ENCODE measurements around the gene VWA8.
"Not testable (repeated sequence)": the region's sequence is repeated elsewhere in the genome, so short reads cannot be mapped to it uniquely, and the experiment has no call there.

The VWA8 gene

DNA sequence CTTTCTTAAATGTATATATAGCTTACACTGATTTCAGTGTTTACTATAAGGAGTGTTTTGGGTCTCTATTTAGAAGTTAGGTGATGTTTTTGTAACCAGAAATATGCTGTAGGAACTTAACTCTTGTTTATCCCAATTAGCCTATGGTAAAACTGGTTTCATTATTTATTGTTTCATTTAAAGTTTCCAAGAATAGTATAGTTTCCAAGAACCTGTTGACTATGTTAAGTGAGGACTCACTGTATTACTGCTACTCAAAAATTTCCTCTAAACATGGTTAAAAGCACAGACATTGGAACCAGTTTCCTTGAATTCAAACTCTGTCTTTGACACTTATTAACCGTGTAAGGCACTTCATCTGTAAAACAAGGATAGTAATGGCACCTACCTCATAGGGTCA is 316.2 kb downstream of the VWA8 start:
- no peak for DNase-seq (ENCODE audit: low spot score)

DNA sequence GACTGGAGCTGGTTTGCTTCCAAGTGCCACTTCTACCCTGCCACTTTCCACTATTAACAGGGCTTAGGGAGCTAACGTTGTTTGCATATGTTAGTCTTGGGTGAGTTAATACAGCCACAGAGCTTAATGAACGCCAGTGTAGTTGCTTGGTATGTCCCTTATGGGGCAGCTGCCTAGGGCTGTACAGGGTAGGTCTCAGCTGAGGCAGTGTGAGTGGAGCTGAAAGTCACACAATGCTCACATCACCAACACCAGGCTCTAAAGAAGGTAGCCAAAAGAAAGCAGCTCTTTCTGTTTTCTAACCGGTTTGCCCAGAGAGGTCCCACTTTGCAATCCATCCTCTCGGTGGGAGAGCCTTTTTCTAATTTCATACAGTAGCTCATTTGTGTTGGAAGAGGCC is 317.4 kb downstream of the VWA8 start:
- no peak for DNase-seq (ENCODE audit: low spot score)

DNA sequence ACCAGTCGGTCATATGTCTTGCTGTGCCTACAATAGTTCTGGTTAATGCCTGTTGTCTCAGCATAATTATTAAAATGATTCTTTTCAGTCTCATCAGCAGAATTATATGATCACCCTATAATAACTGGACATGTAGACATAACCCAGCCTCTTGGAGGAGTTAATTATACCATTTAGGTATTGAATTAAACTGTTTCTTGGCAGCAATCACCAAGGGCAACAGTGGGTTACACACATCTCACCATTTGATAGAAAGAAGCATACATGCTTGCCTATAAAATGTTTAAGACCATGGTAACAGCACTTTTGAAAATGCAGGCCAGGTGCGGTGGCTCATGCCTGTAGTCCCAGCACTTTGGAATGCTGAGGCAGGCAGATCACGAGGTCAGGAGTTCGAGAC is 318.9 kb downstream of the VWA8 start:
- no peak for DNase-seq (ENCODE audit: low spot score)

DNA sequence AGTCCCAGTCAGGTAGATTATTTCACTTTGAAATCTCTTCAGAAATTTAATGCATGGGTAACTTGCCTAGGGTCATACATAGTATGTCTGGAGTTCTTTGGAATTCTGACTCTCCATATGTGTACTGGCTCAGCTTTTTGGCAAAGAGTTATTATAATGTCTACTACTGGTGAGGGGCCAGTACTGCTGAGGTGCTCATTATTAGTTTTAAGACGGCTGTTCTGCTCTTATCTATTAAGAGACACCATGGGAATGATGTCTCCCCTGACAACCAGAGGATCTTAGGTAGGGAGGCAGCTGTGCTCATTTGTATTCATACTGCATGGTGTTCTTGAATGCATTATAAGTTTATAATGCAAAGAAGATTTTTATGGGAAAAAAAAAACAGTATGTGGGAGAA is 319.5 kb downstream of the VWA8 start:
- DNase-seq (ENCODE audit: low spot score) = no peak

DNA sequence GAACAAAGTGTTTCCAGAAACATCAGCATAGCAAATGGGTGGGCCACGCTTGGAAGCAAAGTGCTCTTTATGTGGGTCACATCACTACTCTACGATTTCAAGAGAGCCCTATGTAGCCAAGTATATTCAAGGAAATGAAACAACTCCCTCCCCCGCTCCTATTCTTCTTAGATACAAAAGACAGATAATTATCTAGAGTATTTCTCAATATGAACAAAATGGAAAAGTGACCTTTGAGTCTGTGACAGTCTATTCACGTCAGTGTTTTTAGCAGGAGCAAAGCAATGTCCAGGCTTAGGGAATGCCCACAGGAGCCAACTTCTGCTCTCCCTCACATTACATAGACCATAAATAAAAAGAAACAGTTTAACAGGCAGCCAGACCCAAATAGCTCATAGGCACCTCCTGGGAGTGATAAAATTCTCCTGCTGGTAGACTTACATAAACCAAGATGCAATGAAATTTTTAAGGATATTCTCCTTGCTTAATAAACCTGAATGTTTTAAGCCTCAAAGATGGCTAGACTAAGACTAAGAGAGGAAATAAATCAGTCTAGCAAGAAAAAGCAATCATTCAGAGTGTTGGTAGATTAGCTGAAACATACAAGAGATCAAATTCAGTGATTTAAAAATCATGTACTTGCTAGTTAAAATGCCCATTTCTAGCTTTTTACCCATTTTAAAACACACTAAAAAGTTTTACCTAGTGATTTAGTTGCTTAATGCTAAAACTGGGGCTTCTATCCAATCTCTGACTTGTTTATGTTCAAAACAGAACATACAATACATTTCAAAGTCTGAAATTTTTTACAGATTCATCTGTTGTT is 320.7 kb downstream of the VWA8 start:
- DNase-seq (ENCODE audit: low spot score) = peak; percentile 20

DNA sequence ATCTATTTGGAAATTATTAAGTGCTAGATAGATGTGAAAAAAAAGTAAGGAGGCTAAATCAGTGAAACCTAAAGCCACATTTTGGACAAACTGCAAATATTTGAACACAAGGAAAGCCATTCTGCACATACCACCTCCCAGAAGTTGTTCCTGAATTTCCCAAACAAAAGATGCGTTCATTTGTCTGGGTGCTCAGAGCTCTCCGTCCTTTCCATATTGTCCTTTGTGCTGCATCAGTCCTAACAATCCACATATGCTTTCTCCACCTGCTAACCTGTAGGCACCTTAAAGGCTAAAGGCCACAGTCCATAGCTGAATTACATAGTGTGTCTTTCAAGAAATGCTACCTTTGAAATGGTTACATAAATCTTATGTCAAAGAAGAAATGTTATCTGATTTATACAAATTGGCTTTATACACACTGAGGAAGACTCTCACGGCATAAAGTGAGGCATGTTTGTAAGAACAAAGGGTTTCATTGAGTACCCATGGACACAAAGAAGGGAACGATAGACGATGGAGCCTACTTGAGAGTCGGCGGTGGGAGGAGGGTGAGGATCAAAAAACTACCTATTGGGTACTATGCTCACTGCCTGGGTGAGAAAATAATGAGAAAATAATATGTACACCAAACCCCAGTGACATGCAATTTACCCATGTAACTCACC is 321.5 kb downstream of the VWA8 start:
- no peak for DNase-seq (ENCODE audit: low spot score)

DNA sequence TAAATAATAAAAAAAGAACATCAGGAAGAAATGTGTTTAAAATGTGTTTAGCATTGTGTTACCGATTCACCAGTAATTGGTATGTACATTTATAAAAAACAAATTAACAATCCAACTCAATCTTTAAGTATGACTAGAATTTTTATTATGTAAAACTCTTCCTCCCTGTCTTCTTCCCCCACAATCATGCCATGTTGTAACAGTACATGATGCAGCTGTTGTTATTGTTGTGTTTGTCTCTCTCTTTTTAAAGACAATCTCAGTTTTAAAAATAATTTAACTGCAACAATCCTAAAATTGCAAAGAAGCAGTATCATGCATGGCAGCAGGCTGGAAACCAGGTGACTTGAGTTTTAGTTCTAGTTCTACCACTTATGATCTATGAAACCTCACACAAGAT is 323.3 kb downstream of the VWA8 start:
- DNase-seq (ENCODE audit: low spot score) = no peak

DNA sequence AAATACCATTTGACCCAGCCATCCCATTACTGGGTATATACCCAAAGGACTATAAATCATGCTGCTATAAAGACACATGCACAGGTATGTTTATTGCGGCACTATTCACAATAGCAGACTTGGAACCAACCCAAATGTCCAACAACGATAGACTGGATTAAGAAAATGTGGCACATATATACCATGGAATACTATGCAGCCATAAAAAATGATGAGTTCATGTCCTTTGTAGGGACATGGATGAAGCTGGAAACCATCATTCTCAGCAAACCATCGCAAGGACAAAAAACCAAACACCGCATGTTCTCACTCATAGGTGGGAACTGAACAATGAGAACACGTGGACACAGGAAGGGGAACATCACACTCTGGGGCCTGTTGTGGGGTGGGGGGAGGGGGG is 323.9 kb downstream of the VWA8 start:
- not testable (repeated sequence) for DNase-seq (ENCODE audit: low spot score)

DNA sequence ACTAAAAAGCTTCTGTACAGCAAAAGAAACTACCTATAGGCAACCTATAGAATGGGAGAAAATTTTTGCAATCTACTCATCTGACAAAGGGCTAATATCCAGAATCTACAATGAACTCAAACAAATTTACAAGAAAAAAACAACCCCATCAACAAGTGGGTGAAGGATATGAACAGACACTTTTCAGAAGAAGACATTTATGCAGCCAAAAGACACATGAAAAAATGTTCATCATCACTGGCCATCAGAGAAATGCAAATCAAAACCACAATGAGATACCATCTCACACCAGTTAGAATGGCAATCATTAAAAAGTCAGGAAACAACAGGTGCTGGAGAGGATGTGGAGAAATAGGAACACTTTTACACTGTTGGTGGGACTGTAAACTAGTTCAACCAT is 324.3 kb downstream of the VWA8 start:
- DNase-seq (ENCODE audit: low spot score) = not testable (repeated sequence)

DNA sequence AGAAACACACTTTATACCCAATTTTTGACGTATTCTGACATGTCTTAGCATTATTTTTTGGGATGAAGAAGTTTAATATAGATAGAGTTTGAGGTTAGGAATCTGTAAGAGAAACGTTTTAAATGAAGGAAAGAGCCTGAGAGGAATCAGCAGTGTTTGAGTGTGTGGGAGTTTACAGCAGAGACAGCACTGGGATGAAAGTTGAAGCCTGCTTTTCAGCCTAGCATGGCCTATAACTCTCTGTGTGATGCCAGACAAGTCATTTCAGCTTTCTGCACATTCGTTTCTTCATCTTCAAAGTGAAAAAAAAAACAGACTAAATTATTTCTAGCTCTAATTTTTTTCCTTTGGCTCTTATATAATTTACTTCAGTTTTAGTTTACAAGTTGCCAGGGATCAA is 326.5 kb downstream of the VWA8 start:
- no peak for DNase-seq (ENCODE audit: low spot score)

DNA sequence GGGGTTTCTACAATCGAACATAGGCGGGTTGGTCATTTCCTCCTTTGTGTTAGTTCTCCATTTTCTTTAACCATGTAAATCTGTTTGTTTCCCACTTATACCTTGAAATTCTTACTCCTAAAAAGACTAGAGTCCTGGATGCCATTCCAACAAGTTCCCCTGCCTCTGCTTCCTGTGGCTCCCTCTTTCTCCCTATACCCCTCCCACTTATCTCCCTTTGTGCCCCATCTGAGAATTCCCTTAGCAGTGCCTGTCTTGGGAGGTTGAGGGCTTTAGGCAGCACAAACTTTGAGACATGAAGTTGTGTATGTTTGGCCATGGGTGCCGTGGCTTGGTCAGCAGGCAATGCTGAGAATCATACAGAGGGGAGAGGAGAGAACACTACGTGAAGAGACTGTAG is 327.1 kb downstream of the VWA8 start:
- DNase-seq (ENCODE audit: low spot score) = no peak

DNA sequence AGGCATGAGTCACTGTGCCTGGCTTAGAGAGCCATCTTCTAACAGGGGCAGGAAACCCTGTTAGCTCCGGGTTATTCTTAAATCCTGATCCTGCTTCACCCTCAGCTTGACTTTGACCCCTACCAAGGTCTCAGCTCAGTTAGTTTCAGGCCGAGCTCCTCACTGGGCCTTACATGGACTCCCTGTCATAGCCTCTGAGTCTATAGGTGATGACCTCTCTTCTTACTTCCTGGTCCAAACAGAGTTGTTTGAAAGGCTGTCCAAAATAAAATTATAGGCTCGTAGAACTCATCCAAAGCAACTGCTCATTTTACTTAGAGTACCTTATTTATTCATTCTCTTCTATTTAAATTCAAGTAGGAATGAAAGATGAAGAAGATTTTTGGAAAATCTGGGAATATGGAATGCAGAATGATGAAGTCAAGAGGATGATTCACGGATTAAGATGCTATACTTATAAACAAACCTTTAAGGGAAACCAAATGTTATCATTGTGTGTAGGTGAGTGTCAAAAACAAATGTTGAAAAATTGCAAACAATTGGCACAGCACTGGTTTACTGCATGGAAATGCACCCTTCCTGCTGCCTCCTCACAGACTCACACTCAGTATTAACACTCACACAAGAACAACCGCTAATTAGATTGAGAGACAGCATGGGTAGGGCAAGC is 329.5 kb downstream of the VWA8 start:
- DNase-seq (ENCODE audit: low spot score) = no peak

DNA sequence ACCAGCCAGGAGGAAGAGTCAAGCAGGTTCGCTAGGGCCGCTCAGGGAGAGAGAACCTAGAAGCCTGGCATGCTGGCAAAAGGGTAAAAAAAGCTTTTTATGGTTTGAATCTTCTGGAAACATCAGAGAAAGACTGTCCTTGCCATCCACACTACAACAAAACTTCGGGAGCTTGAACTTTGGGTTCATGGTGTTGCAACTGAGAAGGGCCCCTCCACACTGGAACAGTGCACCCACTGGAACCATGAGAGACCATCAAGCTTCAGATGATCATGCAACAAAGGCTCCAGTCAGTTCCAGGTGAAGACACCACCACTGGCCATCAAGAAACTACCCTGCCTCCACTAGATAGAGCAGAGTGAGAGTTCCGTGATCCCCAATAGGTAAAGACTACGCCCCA is 333.5 kb downstream of the VWA8 start:
- DNase-seq (ENCODE audit: low spot score) = no peak

DNA sequence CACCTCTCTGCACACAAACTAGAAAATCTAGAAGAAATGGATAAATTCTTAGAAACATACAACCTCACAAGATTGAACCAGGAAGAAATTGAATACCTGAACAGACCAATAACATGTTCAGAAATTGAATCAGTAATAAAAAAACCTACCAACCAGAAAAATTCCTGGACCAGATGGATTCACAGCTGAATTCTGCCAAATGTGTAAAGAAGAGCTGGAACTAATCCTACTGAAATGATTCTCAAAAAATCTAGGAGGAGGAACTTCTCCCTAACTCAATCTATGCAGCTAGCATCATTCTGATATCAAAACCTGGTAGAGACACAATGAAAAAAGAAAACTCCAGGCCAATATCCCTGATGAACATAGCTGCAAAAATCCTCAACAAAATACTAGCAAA is 336.9 kb downstream of the VWA8 start:
- DNase-seq (ENCODE audit: low spot score) = no peak

DNA sequence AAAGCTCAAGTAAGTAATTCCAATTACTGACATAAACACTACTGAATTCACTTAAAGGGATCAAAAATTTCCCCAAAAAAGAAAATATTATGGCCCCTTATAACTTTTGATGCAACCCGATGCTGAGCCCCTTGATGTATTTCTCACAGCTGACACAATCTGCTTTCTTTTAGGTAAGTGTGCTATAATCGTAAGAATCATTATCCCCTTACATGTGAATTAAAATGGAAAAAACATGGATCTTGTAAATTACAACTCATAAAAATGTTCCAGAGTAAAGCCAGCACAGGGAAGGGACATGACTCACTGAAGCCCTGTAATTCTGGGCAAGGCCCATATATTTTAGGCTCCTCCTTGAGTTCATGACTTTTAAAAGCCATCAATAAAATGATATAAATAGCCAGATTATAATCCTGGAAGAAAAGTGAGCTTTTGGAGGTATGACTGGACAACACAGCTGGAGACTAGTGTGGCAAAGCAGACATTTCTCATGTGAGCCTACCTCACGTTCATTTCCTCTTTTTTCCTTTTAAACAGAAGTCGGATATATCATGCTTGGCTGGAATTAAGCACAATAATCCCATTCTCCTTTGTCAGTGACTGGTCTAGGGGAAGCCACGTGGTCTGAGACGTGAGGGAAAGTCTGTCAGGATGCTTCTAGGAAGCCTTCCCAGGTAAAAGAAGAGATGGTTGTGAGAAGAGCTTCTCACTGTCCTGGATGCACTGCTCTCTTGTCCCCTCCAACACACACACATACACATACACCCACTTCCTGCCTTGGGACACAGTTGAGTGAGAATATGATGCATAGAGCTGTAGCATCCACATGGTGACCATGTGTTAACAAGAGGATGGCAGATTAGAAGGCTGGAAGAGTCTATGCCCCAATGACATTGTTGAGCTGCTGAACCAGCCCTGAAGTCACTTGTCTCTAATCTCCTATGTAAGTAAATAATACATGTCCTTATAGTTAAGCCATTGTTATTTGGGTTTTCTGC is 338.2 kb downstream of the VWA8 start:
- DNase-seq (ENCODE audit: low spot score) = peak; percentile 71

DNA sequence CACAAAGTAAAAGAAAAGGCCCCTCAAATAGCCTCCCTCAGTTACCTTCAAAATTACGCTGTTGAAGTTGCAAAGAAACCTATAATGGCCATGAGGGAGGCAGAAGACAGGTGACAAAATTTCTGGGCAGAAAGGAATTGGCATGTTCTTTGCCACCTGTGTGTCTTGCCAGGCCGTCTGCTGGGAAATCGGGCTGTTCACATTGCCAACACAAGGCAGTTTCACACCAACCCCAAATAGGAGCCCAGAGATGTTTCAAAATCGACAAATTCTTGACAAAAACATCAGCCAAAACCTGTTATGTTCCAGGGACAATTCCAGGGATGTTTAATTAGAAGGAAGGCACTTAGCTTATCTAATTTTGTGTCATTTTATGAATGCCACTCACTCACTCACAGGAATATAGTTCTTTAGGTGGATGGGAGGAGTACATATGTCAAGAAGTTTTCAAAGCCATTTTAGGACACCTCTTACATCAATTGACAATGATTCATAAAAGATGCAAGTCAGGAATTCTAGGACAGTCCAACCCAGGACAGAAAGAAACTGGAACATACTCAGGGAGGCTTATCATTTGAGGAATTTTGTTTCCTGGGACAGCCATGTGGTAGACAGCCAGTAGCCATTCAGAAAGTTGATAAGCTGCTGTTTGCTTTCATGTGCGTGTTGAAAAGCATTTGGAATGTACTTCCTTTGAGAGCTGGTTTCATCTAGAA is 339.0 kb downstream of the VWA8 start:
- DNase-seq (ENCODE audit: low spot score) = peak; percentile 23

DNA sequence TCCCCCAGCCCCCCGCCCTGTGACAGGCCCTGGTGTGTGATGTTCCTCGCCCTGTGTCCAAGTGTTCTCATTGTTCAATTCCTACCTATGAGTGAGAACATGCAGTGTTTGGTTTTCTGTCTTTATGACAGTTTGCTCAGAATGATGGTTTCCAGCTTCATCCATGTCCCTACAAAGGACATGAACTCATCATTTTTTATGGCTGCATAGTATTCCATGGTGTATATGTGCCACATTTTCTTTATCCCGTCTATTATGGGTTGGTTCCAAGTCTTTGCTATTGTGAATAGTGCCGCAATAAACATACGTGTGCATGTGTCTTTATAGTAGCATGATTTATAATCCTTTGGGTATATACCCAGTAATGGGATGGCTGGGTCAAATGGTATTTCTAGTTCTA is 343.3 kb downstream of the VWA8 start:
- DNase-seq (ENCODE audit: low spot score) = not testable (repeated sequence)

DNA sequence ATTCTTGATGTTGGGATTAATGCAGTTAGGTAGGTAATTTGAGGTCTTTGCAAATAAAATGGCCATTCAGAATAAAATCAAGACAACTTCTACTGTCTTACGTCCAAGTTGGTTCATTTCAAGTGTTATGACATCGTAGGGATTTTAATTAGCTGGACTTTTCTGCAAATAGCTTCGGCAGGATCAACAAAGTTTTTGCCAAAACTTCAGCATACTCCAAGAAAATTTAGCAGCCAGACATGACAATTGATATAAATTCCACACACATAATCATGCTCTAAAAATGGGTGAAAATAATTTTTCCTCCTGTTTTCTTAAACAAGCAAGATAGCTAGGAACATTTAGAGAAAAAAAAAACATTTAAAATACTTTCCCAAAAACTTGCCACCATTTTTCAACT is 344.8 kb downstream of the VWA8 start:
- DNase-seq (ENCODE audit: low spot score) = no peak

DNA sequence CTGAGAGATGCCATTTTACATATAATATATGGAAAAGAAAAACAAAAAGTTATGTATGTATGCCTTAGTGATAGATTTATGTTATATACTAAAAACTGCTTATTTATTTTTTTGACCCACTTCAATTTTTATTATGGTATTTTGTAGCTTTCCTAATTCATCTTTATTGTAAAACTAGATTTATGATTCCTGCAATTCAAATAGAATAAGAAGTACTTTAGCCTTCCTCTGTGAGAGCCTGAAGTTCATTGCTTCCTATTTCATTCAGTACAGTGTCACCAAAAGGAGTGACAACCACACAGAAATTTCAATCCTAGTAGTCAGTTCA is 345.4 kb downstream of the VWA8 start:
- no peak for DNase-seq (ENCODE audit: low spot score)

DNA sequence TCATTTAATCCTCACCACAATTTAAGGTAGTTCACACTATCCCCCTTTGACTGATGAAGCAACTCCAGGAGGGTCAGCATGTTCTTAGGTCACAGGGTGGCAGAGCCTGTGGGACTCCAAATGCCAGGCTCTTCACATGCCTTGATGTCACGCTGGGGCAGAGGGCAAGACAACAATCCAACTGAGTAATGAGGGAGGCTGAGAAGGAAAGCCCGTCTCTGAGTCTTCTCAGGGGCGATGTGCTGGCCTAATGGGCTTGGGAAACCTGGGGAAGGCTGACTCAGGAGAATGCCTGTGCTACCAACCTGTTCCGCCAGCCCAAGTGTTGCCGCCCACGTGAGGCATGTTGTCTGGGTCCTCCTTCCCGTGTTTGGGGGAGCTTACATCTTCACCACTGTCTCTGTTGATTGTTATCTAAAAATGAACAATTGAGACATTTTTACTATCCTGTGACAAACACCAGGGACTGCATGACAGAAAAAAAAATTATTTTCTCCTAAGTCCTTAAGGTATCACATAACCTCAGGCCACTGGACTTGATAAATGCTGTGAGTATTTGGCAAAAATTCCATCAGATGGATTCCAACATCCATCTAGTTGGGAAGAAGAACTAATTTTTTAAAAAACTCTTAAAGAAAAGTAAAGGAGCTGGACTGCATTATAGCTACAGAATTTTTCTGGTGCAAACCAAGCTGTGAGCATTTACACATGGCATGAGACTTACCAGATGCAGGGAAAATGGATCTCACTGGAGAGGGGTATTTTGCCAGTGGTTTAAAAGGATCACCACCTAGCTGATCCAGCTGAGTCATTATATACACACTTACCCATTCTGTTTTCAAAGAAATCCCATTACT is 346.0 kb downstream of the VWA8 start:
- DNase-seq (ENCODE audit: low spot score) = no peak

Data from AG20443 (cell line).